Mammary epithelial cell (primary cell): ENCODE results near the gene PRKAR1A.
"Not testable (repeated sequence)": the region's sequence is repeated elsewhere in the genome, so short reads cannot be mapped to it uniquely, and the experiment has no call there.

ENCODE experiments used
- EZH2 ChIP-seq: IDR thresholded peaks from 2 replicates; pipeline ENCODE4 v1.6.1; 2012; ENCODE audit warnings: low read length, inconsistent platforms, borderline replicate concordance
- TF ChIP-seq, protein P1 (sequence below), 2 donors: IDR thresholded peaks in 1 of 2; conservative IDR thresholded peaks in 1 of 2; 2 replicates each; pipeline ENCODE4 v1.5.1; 2011 to 2012; ENCODE audit warnings: inconsistent platforms in 2 of 2, low read length in 2 of 2, mild to moderate bottlenecking in 2 of 2, control low read depth in 1 of 2, low read depth in 1 of 2; ENCODE audit not compliant: insufficient read depth in 1 of 2; ENCODE audit errors: extremely low read depth in 1 of 2

- TF ChIP-seq, protein P1, sequence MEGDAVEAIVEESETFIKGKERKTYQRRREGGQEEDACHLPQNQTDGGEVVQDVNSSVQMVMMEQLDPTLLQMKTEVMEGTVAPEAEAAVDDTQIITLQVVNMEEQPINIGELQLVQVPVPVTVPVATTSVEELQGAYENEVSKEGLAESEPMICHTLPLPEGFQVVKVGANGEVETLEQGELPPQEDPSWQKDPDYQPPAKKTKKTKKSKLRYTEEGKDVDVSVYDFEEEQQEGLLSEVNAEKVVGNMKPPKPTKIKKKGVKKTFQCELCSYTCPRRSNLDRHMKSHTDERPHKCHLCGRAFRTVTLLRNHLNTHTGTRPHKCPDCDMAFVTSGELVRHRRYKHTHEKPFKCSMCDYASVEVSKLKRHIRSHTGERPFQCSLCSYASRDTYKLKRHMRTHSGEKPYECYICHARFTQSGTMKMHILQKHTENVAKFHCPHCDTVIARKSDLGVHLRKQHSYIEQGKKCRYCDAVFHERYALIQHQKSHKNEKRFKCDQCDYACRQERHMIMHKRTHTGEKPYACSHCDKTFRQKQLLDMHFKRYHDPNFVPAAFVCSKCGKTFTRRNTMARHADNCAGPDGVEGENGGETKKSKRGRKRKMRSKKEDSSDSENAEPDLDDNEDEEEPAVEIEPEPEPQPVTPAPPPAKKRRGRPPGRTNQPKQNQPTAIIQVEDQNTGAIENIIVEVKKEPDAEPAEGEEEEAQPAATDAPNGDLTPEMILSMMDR (conservative IDR thresholded peaks at IDR 0.05 in 1 of 2, IDR thresholded peaks at IDR 0.05 in 1 of 2; ENCODE audit: extremely low read depth in 1 of 2, insufficient read depth in 1 of 2, low read depth in 1 of 2, low read length in 2 of 2), result not testable (repeated sequence)
- not testable (repeated sequence) for TF ChIP-seq EZH2
Measured at GRCh38 chr17:68517605-68518004, 5.4 kb downstream of the PRKAR1A start.
